BE2C (cell line): Measurements from ENCODE around the gene FAM174B.

Source experiments
- DNase-seq: peaks from one replicate; pipeline ENCODE4 v3.0.0-alpha.2; 2020
- H3K27me3 ChIP-seq: fragments of 250-450 bp; sonication (Bioruptor Pico); 2 replicates; pipeline ENCODE4 v1.5.1; 2020; ENCODE audit warnings: mild to moderate bottlenecking
- H3K36me3 ChIP-seq: fragments of 250-450 bp; sonication (Bioruptor Pico); 2 replicates; pipeline ENCODE4 v1.5.1; 2020; ENCODE audit warnings: mild to moderate bottlenecking
- H3K4me1 ChIP-seq: fragments of 250-450 bp; sonication (Bioruptor Pico); 2 replicates; pipeline ENCODE4 v1.5.1; 2020
- H3K4me3 ChIP-seq: 2 replicates; pipeline ENCODE4 v1.5.1; 2011; ENCODE audit warnings: low read depth, low read length
- H3K9me3 ChIP-seq: fragments of 250-450 bp; sonication (Bioruptor Pico); 2 replicates; pipeline ENCODE4 v1.5.1; 2020
- TF ChIP-seq, protein P1 (sequence below): IDR thresholded peaks from 2 replicates; pipeline ENCODE4 v1.5.1; 2012; ENCODE audit warnings: mild to moderate bottlenecking, low read depth, low read length

The FAM174B gene

DNA sequence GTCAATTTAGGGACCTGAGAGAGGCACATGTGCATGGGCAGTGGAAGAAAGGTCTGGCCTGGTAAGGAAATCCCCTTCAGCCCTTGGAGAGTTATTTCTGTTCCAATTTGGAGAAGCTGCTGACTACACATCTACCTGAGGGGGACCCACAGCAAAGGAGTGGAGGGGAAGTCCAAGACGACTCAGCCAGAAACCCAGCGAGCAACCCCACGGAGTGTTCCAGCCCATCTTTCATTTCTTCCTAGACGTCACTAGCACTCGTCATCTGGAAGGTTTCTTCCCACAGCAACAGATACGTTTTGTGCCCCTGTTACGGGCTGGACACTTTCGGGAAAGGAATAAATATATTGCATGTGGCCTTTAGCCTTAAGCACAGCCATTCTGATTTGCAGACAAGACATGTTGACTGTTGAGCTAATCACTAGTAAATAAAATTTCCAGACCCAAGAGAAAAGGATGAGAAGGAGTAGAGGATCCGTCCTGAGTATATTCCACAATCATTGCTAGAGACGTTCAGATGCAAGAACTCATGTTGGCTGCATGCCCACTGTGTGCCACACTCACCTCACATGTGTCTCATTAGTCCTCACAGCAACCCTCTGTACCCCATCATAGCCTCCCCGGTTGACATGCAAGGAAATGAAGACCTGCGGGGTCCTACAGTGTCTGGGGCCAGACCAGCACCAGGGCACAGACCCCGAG, 7.8 kb upstream of the FAM174B start:
- no peak for DNase-seq
- TF ChIP-seq, protein P1, sequence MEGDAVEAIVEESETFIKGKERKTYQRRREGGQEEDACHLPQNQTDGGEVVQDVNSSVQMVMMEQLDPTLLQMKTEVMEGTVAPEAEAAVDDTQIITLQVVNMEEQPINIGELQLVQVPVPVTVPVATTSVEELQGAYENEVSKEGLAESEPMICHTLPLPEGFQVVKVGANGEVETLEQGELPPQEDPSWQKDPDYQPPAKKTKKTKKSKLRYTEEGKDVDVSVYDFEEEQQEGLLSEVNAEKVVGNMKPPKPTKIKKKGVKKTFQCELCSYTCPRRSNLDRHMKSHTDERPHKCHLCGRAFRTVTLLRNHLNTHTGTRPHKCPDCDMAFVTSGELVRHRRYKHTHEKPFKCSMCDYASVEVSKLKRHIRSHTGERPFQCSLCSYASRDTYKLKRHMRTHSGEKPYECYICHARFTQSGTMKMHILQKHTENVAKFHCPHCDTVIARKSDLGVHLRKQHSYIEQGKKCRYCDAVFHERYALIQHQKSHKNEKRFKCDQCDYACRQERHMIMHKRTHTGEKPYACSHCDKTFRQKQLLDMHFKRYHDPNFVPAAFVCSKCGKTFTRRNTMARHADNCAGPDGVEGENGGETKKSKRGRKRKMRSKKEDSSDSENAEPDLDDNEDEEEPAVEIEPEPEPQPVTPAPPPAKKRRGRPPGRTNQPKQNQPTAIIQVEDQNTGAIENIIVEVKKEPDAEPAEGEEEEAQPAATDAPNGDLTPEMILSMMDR: no peak
- Histone ChIP-seq H3K9me3 (no peaks in the 10 kb centered on the region), H3K4me1 (no peaks in the 10 kb centered on the region), H3K4me3 (no peak overlapping the region), H3K27me3 (no peaks in the 10 kb centered on the region), H3K36me3 (no peaks in the 10 kb centered on the region)

DNA sequence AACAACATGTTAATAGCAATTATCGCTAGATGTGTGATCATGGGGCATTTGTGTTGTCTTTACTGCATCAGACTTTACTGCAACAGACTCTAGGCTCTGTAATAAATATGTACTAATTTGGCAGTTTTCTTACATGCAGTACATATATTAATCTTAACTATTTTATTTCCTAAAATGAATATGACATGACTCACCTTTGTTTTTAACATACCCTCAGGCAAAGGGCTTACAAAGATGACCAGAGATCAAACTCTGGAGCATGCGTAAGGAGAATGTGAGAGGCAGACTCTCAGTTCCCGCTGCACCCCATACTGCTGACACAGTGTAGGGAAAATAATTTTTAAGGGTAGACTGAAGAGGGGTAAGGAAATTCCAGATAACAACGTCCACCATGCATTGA, 7.2 kb upstream of the FAM174B start:
- DNase-seq: no peak
- H3K36me3 ChIP-seq: no peaks in the 10 kb centered on the region
- no peaks in the 10 kb centered on the region for H3K9me3 ChIP-seq
- H3K4me1 ChIP-seq: no peaks in the 10 kb centered on the region
- TF ChIP-seq, protein P1: no peak
- no peaks in the 10 kb centered on the region for H3K27me3 ChIP-seq
- H3K4me3 ChIP-seq: no peak overlapping the region

DNA sequence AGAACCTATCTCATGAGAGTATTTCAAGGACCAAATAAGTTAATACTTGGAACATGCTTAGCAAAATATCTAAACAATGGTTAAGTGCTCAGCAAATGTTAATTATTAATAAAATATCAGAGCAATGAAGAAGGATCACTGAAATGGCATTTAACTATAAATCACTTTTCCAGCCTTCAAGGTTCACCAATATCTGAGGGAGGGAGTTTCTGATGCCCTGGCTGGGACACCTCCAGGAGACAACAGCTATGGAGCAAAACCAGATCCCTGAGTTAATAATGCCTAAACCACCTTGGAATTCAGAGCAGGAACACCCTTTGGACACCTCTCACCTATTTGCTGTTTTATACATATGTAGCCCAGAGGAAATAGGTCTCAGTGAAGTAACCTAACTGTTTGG, 6.4 kb upstream of the FAM174B start:
- Histone ChIP-seq H3K9me3 (no peaks in the 10 kb centered on the region), H3K4me3 (no peak overlapping the region), H3K4me1 (no peaks in the 10 kb centered on the region), H3K27me3 (peaks cover under 1% of the 10 kb centered on the region; the same call in 1 of the 2 replicates), H3K36me3 (no peaks in the 10 kb centered on the region)
- no peak for DNase-seq
- TF ChIP-seq, protein P1: no peak

DNA sequence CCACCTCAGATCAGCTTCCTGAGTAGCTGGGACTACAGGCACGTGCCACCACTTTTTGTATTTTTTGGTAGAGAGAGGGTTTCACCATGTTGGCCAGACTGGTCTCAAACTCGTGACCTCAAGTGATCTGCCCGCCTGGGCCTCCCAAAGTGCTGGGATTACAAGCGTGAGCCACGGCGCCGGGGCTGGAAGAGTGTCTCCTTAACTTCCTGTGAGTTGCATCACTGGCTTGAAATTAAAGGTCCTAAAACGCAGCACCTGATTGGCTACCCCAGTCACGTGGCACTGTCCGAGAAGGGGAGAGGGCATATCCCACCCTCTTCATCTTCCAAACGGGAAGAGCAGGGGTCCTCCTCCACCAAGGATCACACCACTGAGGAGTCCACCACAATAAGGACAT, 5.5 kb upstream of the FAM174B start:
- Histone ChIP-seq H3K9me3 (no peaks in the 10 kb centered on the region), H3K36me3 (no peaks in the 10 kb centered on the region), H3K4me3 (no peak overlapping the region), H3K27me3 (peaks cover 9% of the 10 kb centered on the region), H3K4me1 (no peaks in the 10 kb centered on the region)
- TF ChIP-seq, protein P1: no peak
- DNase-seq: no peak

DNA sequence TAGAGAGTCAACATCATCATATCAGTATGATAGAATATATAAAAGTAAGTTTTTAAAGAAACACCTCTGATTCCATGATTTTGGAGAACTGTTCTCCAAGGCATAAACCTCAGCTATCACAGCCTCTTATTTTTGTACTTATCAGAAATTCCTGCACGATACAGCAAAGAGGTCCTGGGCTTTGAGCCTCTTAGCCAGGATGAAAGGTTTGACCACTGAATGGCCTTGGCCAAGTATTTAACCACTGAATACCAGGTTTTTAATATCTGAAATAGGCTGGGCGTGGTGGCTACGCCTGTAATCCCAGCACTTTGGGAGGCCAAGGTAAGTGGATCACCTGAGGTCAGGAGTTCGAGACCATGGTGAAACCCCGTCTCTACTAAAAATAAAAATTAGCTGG, 1.9 kb upstream of the FAM174B start:
- no peak for DNase-seq
- Histone ChIP-seq H3K27me3 (peaks cover 21% of the 10 kb centered on the region), H3K9me3 (no peaks in the 10 kb centered on the region), H3K4me1 (no peaks in the 10 kb centered on the region), H3K4me3 (no peak overlapping the region), H3K36me3 (no peaks in the 10 kb centered on the region)
- TF ChIP-seq, protein P1: no peak

DNA sequence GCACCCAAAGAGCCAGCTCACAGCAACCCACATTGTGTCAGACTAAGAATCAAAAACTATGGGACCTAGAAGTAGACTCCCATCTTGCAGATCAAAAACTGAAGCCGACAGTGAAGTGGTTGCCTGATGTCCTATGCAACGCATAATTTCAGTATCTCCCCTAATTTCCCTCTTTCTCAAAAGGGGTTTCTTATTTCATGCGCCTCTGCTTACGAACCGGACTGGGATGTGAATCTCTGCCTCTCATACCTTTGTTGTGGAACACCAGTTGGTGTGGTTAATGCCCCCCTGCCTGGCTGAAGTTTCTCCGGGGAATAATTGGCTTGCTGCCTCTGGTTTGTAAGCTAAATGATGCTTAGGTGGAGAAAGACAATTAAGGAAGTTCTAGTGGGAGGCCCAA, 514 bp upstream of the FAM174B start:
- no peaks in the 10 kb centered on the region for H3K4me1 ChIP-seq
- H3K4me3 ChIP-seq: no peak overlapping the region
- no peak for DNase-seq
- no peaks in the 10 kb centered on the region for H3K36me3 ChIP-seq
- H3K27me3 ChIP-seq: peaks cover 21% of the 10 kb centered on the region
- TF ChIP-seq, protein P1: no peak
- H3K9me3 ChIP-seq: no peaks in the 10 kb centered on the region
